Lung (tissue), 12 donors: ENCODE measurements around the gene PASD1. TPM values are rescaled to one million over a fixed set of nuclear protein-coding genes. Genes with fewer than 3 reads are reported as not detected.

Experiments used
- ATAC-seq: fragments of 200-7000 bp; cut with Tn5 transposase; one replicate; pipeline ENCODE4 v1.9.1; 2020; ENCODE audit warnings: moderate number of reproducible peaks; ENCODE audit not compliant: insufficient read depth, low FRiP score
- DNase-seq, 3 donors: peaks; one replicate each; pipeline ENCODE4 v3.0.0-alpha.2; 2013 to 2017
- H3K27ac ChIP-seq, 2 donors: one replicate each; pipeline ENCODE4 v1.5.1; 2013; ENCODE audit warnings: mild to moderate bottlenecking in 2 of 2, moderate library complexity in 2 of 2, control low read depth in 1 of 2, inconsistent platforms in 1 of 2, low read depth in 1 of 2, low read length in 1 of 2
- H3K27me3 ChIP-seq, 3 donors: one replicate each; pipeline ENCODE4 v1.5.1; 2013; ENCODE audit warnings: low read length in 2 of 3; ENCODE audit not compliant: control insufficient read depth in 3 of 3, insufficient read depth in 3 of 3
- H3K36me3 ChIP-seq, 4 donors: one replicate each; pipeline ENCODE4 v1.5.1; 2013; ENCODE audit warnings: low read length in 4 of 4, mild to moderate bottlenecking in 1 of 4, moderate library complexity in 1 of 4; ENCODE audit not compliant: control insufficient read depth in 4 of 4, insufficient read depth in 4 of 4
- H3K4me1 ChIP-seq, 5 donors: one replicate each; pipeline ENCODE4 v1.5.1; 2013; ENCODE audit warnings: low read length in 5 of 5, mild to moderate bottlenecking in 2 of 5, moderate library complexity in 1 of 5; ENCODE audit not compliant: control insufficient read depth in 5 of 5, insufficient read depth in 5 of 5
- H3K4me3 ChIP-seq: one replicate; pipeline ENCODE4 v1.5.1; 2013; ENCODE audit warnings: mild to moderate bottlenecking, control low read depth, moderate library complexity
- H3K9ac ChIP-seq, 2 donors: one replicate each; pipeline ENCODE4 v1.5.1; 2013; ENCODE audit warnings: low read length in 2 of 2, control low read depth in 1 of 2; ENCODE audit not compliant: insufficient read depth in 1 of 2
- H3K9me3 ChIP-seq, 4 donors: one replicate each; pipeline ENCODE4 v1.5.1; 2013; ENCODE audit warnings: low read length in 3 of 4, mild to moderate bottlenecking in 1 of 4, moderate library complexity in 1 of 4; ENCODE audit not compliant: control insufficient read depth in 4 of 4, insufficient read depth in 3 of 4
- WGBS, 2 donors: extraction: QIAGEN DNeasy Blood & Tissue Kit; methylation state at CpG; one replicate each; pipeline ENCODE4 v1.1.7; 2013; 5-methylcytosine and 5-hydroxymethylcytosine counted together
- polyA plus RNA-seq, 2 donors: library from polyadenylated mRNA; stranded (reverse); fragments of 200-250 nt; gene quantifications; one replicate each; pipeline ENCODE4 v1.2.1, GENCODE V29; 2013
- total RNA-seq, 2 donors: library from RNA; depleted of rRNA in 1 of 2; stranded (reverse); fragments of >200 nt in 1 of 2; gene quantifications; one replicate each; pipeline ENCODE4 v1.2.1, GENCODE V29; 2014 to 2021
- TF ChIP-seq, protein P1 (sequence below): IDR thresholded peaks from 2 replicates; pipeline ENCODE4 v1.5.1; 2012; ENCODE audit warnings: mild to moderate bottlenecking; ENCODE audit errors: control extremely low read depth, extremely low read depth
- donor health status: control.
- donor health status: control.
- donor health status: Bipolar disorder and iron deficiency.
- donor health status: healthy.
- donor health status: DM: yes; HTN: yes; CAD: no.

The PASD1 gene
- total and polyA plus RNA-seq, 4 donors, result not detected

DNA sequence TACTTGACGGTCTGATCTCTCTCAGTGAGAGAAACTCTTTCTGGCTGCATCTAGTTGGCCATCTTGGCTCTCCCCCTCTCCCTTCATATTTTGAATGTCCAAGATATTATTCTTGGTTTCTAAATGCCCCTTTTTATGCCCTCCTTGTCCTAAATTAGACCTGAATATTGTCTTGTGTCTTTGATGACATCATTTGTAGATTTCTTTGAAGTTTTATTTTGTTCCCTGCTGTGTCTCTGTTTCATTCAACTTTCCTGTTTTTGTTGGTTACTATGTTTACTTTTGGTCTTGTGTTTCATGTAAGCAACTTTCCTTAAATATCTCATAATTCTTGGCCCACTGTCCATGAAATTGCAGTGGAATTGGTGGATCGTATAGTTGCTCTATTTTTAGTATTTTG, 46.1 kb upstream of the PASD1 start:
- DNase-seq (peak in 1 of 3 donors; percentile 9), ATAC-seq (no peak)
- H3K4me3 ChIP-seq, result no peak overlapping the region
- H3K4me1 ChIP-seq, result no peaks in the 10 kb centered on the region
- peaks cover 0 to 6% (median 2%) of the 10 kb centered on the region in 4 donors for H3K9me3 ChIP-seq
- WGBS, 2 donors, result 55 to 81% methylated on average over 2 of the region's 2 CpGs
- no peak overlapping the region for H3K27ac ChIP-seq
- H3K9ac ChIP-seq, result no peak overlapping the region
- TF ChIP-seq, protein P1, sequence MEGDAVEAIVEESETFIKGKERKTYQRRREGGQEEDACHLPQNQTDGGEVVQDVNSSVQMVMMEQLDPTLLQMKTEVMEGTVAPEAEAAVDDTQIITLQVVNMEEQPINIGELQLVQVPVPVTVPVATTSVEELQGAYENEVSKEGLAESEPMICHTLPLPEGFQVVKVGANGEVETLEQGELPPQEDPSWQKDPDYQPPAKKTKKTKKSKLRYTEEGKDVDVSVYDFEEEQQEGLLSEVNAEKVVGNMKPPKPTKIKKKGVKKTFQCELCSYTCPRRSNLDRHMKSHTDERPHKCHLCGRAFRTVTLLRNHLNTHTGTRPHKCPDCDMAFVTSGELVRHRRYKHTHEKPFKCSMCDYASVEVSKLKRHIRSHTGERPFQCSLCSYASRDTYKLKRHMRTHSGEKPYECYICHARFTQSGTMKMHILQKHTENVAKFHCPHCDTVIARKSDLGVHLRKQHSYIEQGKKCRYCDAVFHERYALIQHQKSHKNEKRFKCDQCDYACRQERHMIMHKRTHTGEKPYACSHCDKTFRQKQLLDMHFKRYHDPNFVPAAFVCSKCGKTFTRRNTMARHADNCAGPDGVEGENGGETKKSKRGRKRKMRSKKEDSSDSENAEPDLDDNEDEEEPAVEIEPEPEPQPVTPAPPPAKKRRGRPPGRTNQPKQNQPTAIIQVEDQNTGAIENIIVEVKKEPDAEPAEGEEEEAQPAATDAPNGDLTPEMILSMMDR, result no peak
- H3K36me3 ChIP-seq, result no peaks in the 10 kb centered on the region
- peaks cover 0 to 8% (median 1%) of the 10 kb centered on the region in 3 donors for H3K27me3 ChIP-seq

DNA sequence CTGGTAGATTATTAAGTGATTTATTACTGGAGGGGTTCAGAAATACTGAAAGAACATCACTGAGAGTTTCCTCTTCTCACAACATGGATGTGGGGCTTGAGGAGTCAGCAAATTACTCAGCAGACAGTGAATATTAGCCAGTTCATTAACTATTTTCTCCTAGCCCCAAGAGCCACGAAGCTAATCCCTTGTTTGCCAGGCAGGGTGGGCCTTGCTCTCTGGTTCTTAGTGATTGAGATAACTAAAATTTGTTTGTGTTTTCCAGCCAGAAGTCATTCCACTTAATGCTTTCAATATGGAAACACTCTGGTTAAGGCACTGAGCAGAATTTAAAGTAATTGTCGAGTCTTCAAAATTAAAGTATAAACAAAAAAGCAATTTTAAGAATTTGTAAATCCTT, 40.1 kb upstream of the PASD1 start:
- Histone ChIP-seq H3K4me1 (no peaks in the 10 kb centered on the region), H3K9me3 (no peaks in the 10 kb centered on the region), H3K36me3 (no peaks in the 10 kb centered on the region), H3K27me3 (peaks cover 0 to 4% (median 2%) of the 10 kb centered on the region in 3 donors), H3K27ac (no peak overlapping the region), H3K4me3 (no peak overlapping the region), H3K9ac (no peak overlapping the region)
- peak; percentile 33 to 82 (median 50) for DNase-seq
- 51 to 73% methylated on average over 2 of the region's 2 CpGs for WGBS, 2 donors
- ATAC-seq, result no peak
- TF ChIP-seq, protein P1, result no peak

DNA sequence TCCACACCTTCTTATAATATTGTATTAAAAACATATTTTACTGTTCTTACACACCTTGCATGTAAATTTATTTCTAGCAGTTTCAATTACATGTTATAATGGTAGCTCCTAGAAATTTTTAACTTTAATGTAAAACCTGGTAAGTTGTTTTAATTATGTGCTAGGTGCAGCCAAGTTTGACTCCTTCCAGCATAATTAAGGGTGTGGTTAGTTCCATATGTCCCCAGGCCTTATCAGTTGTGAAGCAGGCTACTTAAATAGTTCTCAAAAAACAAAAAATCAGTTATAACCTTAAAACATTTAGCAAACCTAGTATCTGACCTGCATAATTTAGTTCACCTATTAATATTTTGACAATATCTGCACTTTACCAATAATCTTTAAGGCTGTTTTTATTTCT, 26.9 kb upstream of the PASD1 start:
- ATAC-seq (no peak), DNase-seq (no peak)
- Histone ChIP-seq H3K36me3 (no peaks in the 10 kb centered on the region), H3K4me3 (no peak overlapping the region), H3K4me1 (no peaks in the 10 kb centered on the region), H3K9ac (no peak overlapping the region), H3K27ac (no peak overlapping the region), H3K9me3 (no peaks in the 10 kb centered on the region), H3K27me3 (no peaks in the 10 kb centered on the region)
- TF ChIP-seq, protein P1, result no peak

DNA sequence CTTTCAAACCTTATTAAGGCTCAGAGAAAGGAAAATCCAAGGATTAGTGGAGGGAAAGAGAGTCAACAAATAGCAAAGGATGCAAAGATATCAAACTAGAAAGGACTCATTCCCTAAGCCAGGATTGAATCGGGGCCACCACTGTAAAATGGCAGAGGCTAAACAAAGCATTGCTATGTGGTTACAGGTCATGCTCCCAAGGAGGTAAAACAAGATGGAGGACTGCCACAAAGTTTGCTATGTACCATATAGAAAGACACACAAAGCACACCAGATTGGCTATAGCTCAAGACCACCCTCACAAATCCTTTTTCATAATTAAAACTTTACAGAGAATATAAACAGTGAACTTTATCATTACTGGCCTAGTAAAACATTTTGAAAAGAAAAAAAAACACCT, 25.9 kb upstream of the PASD1 start:
- Histone ChIP-seq H3K9ac (no peak overlapping the region), H3K27me3 (no peaks in the 10 kb centered on the region), H3K4me1 (no peaks in the 10 kb centered on the region), H3K36me3 (no peaks in the 10 kb centered on the region), H3K9me3 (no peaks in the 10 kb centered on the region), H3K4me3 (no peak overlapping the region), H3K27ac (no peak overlapping the region)
- DNase-seq, result no peak
- TF ChIP-seq, protein P1, result no peak
- 76 to 80% methylated on average over 1 of the region's 1 CpG for WGBS, 2 donors
- ATAC-seq, result no peak
